Measurements from ENCODE around the gene MACROD2.

Gene MACROD2

GRCh38 chr20:14295238-14295637, 299.9 kb downstream of the MACROD2 start:
- Histone ChIP-seq H3K4me3 (ENCODE audit: low read depth, low read length) (no peak overlapping the region), H3K27ac (ENCODE audit: extremely low read depth, low read depth, low read length) (no peak overlapping the region), H3K36me3 (ENCODE audit: control insufficient read depth in 2 of 2, insufficient read depth in 1 of 2, low read length in 2 of 2) (no peaks in the 10 kb centered on the region), H3K4me1 (ENCODE audit: control insufficient read depth, insufficient read depth, low read length) (no peaks in the 10 kb centered on the region), H3K9me3 (ENCODE audit: control insufficient read depth, insufficient read depth, low read depth, low read length) (no peaks in the 10 kb centered on the region)
- TF ChIP-seq ZNF600 (tag by site-specific recombination; IDR thresholded peaks at IDR 0.05) = no peak
- no peak for TF ChIP-seq ZNF223 (tag by site-specific recombination; IDR thresholded peaks at IDR 0.05)
- ChIA-PET POLR2A (no interaction called here), CTCF (no interaction called here)

- Histone ChIP-seq H3K4me1 (ENCODE audit: control insufficient read depth, insufficient read depth, low read length) (no peaks in the 10 kb centered on the region), H3K36me3 (ENCODE audit: control insufficient read depth in 2 of 2, insufficient read depth in 1 of 2, low read length in 2 of 2) (no peaks in the 10 kb centered on the region), H3K9me3 (ENCODE audit: control insufficient read depth, insufficient read depth, low read depth, low read length) (no peaks in the 10 kb centered on the region), H3K27ac (ENCODE audit: extremely low read depth, low read depth, low read length) (no peak overlapping the region), H3K4me3 (ENCODE audit: low read depth, low read length) (no peak overlapping the region)
- TF ChIP-seq ZNF664 (tag by site-specific recombination; IDR thresholded peaks at IDR 0.05) (no peak), OSR2 (tag by site-specific recombination; IDR thresholded peaks at IDR 0.05) (no peak), ZNF23 (tag by site-specific recombination; IDR thresholded peaks at IDR 0.05; ENCODE audit: borderline replicate concordance) (no peak), KLF16 (tag by site-specific recombination; IDR thresholded peaks at IDR 0.05) (no peak), PBX3 (CRISPR knock-in tag; IDR thresholded peaks at IDR 0.05) (no peak), ZNF654 (tag by site-specific recombination; IDR thresholded peaks at IDR 0.05; ENCODE audit: low read depth) (no peak), ZNF692 (tag by site-specific recombination; IDR thresholded peaks at IDR 0.05) (no peak), ZNF211 (tag by site-specific recombination; IDR thresholded peaks at IDR 0.05; ENCODE audit: low read depth) (no peak), ZNF521 (tag by site-specific recombination; IDR thresholded peaks at IDR 0.05) (no peak), ZNF341 (tag by site-specific recombination; IDR thresholded peaks at IDR 0.05; ENCODE audit: low read depth) (no peak), ZNF580 (tag by site-specific recombination; IDR thresholded peaks at IDR 0.05) (no peak), ZNF747 (tag by site-specific recombination; IDR thresholded peaks at IDR 0.05) (no peak), YY2 (tag by site-specific recombination; IDR thresholded peaks at IDR 0.05) (no peak), ZBTB11 (tag by site-specific recombination; conservative IDR thresholded peaks at IDR 0.05; ENCODE audit: low read depth) (no peak), ZNF473 (tag by site-specific recombination; IDR thresholded peaks at IDR 0.05) (no peak), ZNF704 (tag by site-specific recombination; IDR thresholded peaks at IDR 0.05) (no peak), ZNF202 (tag by site-specific recombination; IDR thresholded peaks at IDR 0.05; ENCODE audit: borderline replicate concordance) (no peak)
- POLR2A ChIA-PET = no interaction called here
- CTCF ChIA-PET = no interaction called here
Observed at GRCh38 chr20:14295770-14296309, 300.5 kb downstream of the MACROD2 start.
